GM19468 (cell line): Measurements from ENCODE around the gene SLC35G2.
"Not testable (repeated sequence)": the region's sequence is repeated elsewhere in the genome, so short reads cannot be mapped to it uniquely, and the experiment has no call there.

Experiments
- ATAC-seq: cut with Tn5 transposase; IDR thresholded peaks from one replicate; pipeline ENCODE4 v1.9.1; 2021; ENCODE audit warnings: mild to moderate bottlenecking, moderate library complexity, moderate number of reproducible peaks; ENCODE audit not compliant: unreplicated experiment; ENCODE audit errors: extremely low read depth

The SLC35G2 gene

GRCh38 chr3:136818769-136819391 lies at the start of gene SLC35G2:
SLC35G2 (plus strand) TSS chr3:136819126; CDS start chr3:136854461, 35,335 bp downstream.
- no peak for ATAC-seq

DNA sequence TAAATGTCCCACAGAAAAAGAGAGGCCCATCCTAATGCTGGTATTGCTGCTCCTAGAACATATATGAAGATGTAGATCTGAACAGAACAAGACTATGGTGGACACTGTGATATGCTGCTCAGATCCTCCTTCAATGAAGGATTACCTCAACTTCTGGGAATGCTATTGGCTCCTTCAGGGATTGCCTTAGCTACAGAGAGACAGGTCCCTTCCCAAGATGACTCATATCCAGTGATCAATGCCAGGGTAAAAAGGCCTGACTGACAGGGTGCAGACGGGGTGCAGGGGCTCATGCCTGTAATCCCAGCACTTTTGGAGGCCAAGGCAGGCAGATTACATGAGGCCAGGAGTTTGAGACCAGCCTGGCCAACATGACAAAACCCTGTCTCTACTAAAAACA lies 46.2 kb upstream of the SLC35G2 start:
- ATAC-seq, result no peak

DNA sequence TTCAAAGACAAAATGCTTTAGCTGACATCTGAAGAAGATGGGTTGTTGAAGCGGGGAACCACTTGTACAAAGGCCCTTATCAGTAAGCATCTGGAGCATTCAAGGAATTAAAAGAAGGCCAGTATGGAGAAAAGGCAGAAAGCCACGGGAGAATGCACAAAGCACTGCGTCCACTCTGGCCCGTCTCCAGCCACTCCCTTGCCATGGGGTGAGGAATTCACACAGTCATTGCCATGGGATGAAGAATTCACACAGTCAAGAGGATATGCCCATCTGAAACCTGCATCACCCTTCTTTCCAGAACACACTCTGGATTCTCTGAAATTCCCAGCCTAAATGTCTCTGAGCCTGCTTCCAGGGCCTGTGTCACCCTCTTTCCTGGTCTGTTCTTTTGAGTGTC lies 40.1 kb upstream of the SLC35G2 start:
- no peak for ATAC-seq

- no peak for ATAC-seq
Measured at GRCh38 chr3:136780741-136781140, 38.2 kb upstream of the SLC35G2 start.

DNA sequence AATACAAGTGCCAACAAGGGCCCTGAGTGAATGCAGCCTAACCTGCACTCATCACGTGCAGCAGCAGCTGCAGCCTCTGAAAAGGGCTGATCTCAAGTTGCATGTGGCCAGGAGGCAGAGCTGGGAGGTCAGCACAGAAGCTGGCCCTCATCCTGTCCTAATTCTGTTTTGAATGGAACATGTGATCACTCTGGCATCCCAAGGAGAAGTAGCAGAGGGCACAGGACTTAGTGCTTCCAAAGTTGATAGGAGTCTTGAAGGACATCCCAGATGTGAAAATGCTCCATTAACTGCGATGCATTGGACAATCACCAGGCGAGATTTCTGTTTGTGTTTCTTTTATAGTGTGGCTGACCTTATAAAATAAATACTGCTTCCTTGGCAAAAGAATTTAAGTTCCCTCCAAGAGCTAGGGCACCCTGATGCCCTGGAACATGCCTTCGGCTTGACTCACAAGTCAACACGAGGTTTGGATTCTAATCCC lies 35.2 kb upstream of the SLC35G2 start:
- ATAC-seq, result no peak

GRCh38 chr3:136787349-136787748 lies 31.6 kb upstream of the SLC35G2 start:
- ATAC-seq, result peak; percentile 57

DNA sequence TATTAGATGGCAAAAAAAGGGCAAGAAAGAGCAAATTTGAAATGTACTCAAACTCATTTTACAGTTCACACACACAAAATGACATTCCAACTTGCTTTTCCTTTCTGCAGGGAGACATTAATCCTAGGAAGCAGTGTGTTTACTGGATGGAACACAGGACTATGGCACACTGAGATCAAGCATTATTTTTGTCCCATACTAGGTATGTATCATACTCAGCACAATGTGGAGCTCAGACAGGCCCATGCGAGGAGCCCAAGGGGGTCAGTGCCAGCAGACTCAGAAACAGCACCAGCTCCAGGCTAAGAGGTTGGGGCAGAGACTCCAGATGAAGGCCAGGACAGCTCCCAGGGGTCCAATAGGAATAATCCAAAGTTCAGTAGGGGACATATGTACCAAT lies 30.8 kb upstream of the SLC35G2 start:
- ATAC-seq, result no peak

- ATAC-seq, result no peak
Measured at GRCh38 chr3:136789976-136790375, 28.9 kb upstream of the SLC35G2 start.

- ATAC-seq, result no peak
Measured at GRCh38 chr3:136790786-136791185, 28.1 kb upstream of the SLC35G2 start.

- no peak for ATAC-seq
Measured at GRCh38 chr3:136792556-136793330, 26.2 kb upstream of the SLC35G2 start.

- ATAC-seq, result not testable (repeated sequence)
Measured at GRCh38 chr3:136801146-136801545, 17.8 kb upstream of the SLC35G2 start.

- no peak for ATAC-seq
Measured at GRCh38 chr3:136802481-136802996, 16.4 kb upstream of the SLC35G2 start.

DNA sequence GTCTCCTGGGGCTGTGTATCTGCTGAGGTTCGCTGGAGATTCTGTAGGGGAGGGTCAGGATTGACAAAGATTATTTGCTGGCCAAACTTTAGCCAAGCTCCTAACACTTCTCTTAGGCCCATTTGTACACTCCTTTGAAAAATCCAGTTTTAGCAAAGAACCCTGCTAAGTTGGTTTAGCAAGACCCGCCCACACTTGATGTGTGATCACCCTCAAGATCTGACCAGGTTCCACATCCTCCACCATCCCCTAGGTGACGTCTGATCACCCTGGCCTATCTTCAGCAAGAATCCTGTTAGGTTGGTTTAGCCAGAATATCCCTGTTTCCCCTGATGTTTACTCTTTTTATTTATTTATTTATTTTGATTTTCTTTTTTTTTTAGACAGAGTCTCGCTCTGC lies 14.8 kb upstream of the SLC35G2 start:
- ATAC-seq, result no peak

DNA sequence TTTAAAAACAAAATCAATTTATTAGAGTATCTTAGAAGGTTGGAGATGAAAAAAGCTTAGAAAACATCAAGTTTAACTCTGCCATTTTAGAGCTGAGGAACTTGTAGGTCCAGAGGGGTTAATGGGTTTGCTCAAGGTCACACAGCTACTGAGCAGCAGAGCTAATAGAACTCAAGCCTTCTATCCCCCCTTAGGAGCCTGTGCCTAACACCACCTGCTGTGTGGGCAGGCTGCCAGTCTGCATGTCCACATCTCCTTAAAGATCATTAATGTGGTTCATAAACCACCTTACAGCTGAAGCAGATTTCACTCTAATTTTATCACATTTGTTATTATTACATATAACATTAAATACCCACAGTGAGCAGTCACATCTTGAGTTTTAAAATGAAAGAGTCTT lies 14.1 kb upstream of the SLC35G2 start:
- no peak for ATAC-seq

DNA sequence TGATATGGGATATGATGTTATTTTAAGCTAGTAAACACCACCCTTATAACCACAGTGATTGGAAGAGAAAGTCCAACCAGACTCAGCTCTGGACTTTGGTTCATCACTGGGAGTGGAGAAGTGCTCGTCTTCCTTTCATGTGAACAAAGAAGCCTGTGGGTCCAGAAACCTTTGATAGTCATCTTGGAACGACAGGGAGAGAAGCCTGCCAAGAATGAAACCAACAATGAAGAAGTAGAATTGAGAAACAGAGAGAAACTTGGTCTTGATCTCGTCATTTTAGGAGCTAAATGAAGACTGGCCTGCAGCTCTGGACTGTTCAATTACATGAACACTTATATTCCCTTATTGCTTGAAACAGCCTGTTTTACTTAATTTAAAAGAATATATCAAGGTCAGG lies 13.1 kb upstream of the SLC35G2 start:
- no peak for ATAC-seq

DNA sequence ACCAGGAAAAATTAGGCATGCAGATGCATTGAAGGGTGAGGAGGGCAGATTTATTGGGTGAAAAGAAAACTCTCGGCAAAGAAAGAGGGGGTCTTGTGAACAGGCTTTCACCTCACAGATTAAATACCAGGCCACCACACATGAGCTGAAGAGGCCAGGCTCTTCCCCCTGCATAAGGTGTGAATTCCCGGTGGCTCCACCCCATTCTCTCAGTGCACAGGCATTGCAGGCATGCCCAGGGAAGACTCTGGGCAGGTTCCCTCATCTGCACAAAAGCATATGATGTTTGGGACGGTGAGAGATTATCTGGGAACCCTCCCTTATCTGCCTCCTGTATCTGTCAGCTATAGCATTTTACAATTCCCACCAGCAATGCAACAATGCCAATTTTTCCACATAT lies 7.2 kb upstream of the SLC35G2 start:
- no peak for ATAC-seq

DNA sequence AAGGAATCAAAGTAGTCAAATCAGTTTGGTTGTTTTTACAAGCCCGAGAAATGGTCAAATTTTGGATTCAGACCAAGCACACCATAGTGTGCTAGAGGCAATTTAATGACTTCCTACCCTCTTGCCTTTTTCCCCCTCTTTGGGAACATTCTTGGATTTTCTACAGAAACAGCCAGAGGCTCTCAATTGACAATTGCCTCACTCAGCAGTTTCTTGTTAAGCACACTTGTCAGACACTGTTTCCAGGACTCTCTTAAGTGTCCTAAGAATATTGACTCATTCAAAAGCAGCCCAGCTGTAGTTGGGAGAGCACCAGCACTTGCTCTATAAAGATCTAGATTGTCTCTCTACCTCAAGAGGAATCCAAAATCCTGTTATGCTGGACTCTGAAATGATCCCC lies 1.5 kb upstream of the SLC35G2 start:
- ATAC-seq, result no peak

DNA sequence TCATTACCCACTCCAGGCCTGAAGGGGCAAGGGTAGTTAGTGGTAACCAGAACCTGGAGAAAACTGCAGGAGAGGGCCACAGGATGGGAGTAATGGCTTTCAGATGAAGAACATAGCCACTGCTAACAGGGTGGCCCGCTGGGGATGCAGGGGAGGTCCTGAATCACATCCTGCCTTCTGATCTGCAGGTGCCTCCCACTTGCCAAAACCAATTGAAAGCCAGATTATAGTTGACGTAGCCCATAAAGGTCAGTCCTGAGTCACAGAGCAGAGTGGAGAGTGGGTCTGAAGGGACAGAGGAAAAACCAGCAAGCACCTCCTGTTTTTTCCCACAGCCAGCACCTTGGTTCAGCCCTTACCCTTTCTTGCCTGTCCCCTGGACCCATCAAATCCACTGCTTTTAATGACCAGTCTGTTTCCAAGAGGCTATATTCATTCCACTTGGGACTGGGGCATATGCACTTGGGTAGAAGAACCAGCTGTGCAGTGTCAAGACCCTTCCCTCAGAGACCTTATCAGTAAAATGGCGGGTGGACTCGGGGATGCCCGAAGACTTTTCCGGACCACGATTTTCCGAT lies 646 bp upstream of the SLC35G2 start:
- no peak for ATAC-seq

DNA sequence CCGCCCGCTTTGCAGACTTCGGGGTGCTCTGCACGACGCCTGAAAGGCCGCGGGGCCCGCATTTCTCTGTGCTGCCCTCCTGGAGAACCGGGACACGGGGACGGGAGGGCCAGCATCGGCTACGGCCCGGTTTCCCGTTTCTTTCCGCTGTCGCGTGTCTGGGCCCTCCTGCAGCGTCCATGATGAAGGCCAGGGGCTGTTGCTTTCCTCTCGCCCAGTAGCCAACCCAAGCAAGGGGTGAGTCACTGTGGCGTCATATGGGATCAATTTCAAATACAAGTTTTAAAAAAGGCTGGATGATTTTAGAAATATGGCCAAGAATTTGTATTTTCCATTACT lies 435 bp downstream of the SLC35G2 start:
- ATAC-seq, result no peak

DNA sequence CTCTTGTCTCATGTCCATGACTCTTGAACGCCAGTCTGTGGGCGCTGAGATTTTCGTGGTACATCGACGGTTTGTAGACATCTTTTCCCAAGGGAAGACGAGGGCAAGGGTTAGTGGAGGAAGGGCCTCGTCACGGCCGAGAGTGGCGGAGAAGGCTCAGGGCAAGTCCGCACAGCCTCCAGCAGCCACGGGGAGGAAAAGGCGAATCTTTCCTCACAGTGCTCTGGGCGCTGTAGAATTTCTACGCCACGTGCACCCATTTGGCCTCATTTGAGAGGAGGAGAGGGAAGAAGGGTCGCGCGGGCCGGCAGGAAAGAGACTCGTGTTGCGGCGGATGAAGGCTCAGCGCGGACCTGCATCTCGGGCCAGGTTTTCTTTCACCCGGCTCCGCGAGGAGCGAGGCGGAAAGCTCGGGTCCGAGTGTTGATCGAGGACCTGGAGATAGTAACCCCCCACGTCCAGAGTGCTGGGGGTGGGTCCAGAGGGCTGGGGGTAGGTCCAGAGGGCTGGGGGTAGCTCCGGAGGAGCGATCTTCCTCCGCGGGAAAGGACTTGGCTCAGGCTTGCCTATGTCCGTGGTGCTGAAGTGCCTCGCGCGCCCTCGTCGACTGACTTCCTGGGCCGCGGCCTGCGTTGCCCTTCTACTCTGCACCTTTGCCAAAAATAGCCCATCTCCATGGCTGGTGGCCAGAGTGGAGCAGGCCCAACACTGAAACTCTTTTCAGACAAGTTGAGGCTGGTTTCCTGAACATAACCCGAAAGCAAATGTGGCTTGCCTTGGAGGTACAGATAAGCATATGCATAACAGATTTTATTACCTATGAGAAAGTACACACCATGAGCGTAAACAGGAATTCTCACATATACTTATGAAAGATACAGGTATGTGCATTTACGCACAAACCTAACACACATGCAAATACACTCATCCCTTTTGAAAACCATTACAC lies 1.1 kb downstream of the SLC35G2 start:
- no peak for ATAC-seq
